Right lobe of liver (tissue), 6 donors: ENCODE measurements around the gene CD1E. TPM values are rescaled to one million over a fixed set of nuclear protein-coding genes. Genes with fewer than 3 reads are reported as not detected.

Source experiments
- ATAC-seq, 4 donors: fragments of 200-7000 bp; cut with Tn5 transposase; one replicate each; pipeline ENCODE4 v1.9.1; 2020; ENCODE audit warnings: mild to moderate bottlenecking in 4 of 4, moderate library complexity in 4 of 4
- DNase-seq, 3 donors: peaks; one replicate each; pipeline ENCODE4 v3.0.0-alpha.2; 2020
- H3K27ac ChIP-seq, 3 donors: fragments of 200-600 bp; one replicate each; pipeline ENCODE4 v1.8.0; 2022
- H3K27me3 ChIP-seq, 2 donors: fragments of 200-600 bp; one replicate each; pipeline ENCODE4 v1.8.0; 2022
- H3K36me3 ChIP-seq, 4 donors: fragments of 200-600 bp; sonication (generic) in 1 of 4; one replicate each; pipeline versions ENCODE4 v1.5.1 to v1.8.0; 2017 to 2022; ENCODE audit warnings: control low read depth in 1 of 4
- H3K4me1 ChIP-seq, 4 donors: fragments of 200-600 bp; sonication (generic) in 1 of 4; one replicate each; pipeline versions ENCODE4 v1.5.1 to v1.8.0; 2017 to 2022; ENCODE audit warnings: control low read depth in 1 of 4
- H3K4me3 ChIP-seq, 3 donors: fragments of 200-600 bp; one replicate each; pipeline ENCODE4 v1.8.0; 2022
- H3K9me3 ChIP-seq, 4 donors: fragments of 200-600 bp; sonication (generic) in 1 of 4; one replicate each; pipeline versions ENCODE4 v1.5.1 to v1.8.0; 2017 to 2022; ENCODE audit warnings: control low read depth in 1 of 4
- CTCF ChIP-seq, 4 donors: fragments of 200-600 bp in 3 of 4; fragments of 450-650 bp in 1 of 4; IDR thresholded peaks; one replicate each; pipeline versions ENCODE4 v1.5.1 to v1.8.0; 2016 to 2022; ENCODE audit warnings: antibody characterized with exemption in 4 of 4, mild to moderate bottlenecking in 2 of 4
- POLR2A ChIP-seq: fragments of 450-650 bp; IDR thresholded peaks from one replicate; pipeline ENCODE4 v1.6.1; 2017; ENCODE audit warnings: antibody characterized with exemption, mild to moderate bottlenecking
- WGBS: methylation state at CpG from one replicate; pipeline ENCODE4 v1.1.6; 2018; ENCODE audit warnings: low coverage, low lambda C conversion rate; ENCODE audit not compliant: insufficient coverage; ENCODE audit errors: missing lambda C conversion rate; 5-methylcytosine and 5-hydroxymethylcytosine counted together
- intact Hi-C, 2 donors: fragments of 100-400 bp; cut with DNase I; formaldehyde crosslinking; loops; one replicate each; pipeline versions ENCODE4 v1.11.2 to v1.14.1; 2022
- total RNA-seq, 6 experiments: library from RNA; depleted of rRNA in 2 of 6; stranded (reverse); fragments of >200 nt in 2 of 6; fragmentation: NEBNext Ultra II Directional in 3 of 6; extraction: Animal tissue kit (Norgen Biotek cat#: 25700) in 3 of 6; gene quantifications; one replicate each; pipeline versions ENCODE4 v1.1.0 to v1.2.4, GENCODE V29; 2016 to 2023
- donor health status: DM: no; HTN: yes; CAD: no.
- donor health status: DM: no; HTN: no; CAD: no.
- donor health status: DM: no; HTN: no; CAD: no.
- donor health status: DM: no; HTN: yes; CAD: no.
- donor health status: DM: no; HTN: yes; CAD: no.

Gene CD1E
- total RNA-seq, 6 experiments from 2014 or later: 0.58 TPM; not detected in 5

GRCh38 chr1:158324395-158324794 is 29.3 kb upstream of the CD1E start:
- WGBS: 37% methylated on average over 4 of the region's 4 CpGs
- no peak for DNase-seq
- no peaks in the 10 kb centered on the region for H3K27me3 ChIP-seq
- no peaks in the 10 kb centered on the region for H3K9me3 ChIP-seq
- intact Hi-C loops: no loop called here
- no peak for ATAC-seq
- no peaks in the 10 kb centered on the region for H3K4me1 ChIP-seq
- no peak overlapping the region for H3K27ac ChIP-seq
- no peak for TF ChIP-seq POLR2A
- H3K4me3 ChIP-seq: no peak overlapping the region
- H3K36me3 ChIP-seq: no peaks in the 10 kb centered on the region

- ATAC-seq (no peak), DNase-seq (no peak)
- H3K27me3 ChIP-seq: no peaks in the 10 kb centered on the region
- no peaks in the 10 kb centered on the region for H3K4me1 ChIP-seq
- H3K27ac ChIP-seq: no peak overlapping the region
- no peaks in the 10 kb centered on the region for H3K9me3 ChIP-seq
- intact Hi-C loops: no loop called here
- H3K4me3 ChIP-seq: no peak overlapping the region
- TF ChIP-seq CTCF (IDR thresholded peaks at IDR 0.05) (no peak), POLR2A (no peak)
- no peaks in the 10 kb centered on the region for H3K36me3 ChIP-seq
Measured at GRCh38 chr1:158327481-158327880, 26.2 kb upstream of the CD1E start.

DNA sequence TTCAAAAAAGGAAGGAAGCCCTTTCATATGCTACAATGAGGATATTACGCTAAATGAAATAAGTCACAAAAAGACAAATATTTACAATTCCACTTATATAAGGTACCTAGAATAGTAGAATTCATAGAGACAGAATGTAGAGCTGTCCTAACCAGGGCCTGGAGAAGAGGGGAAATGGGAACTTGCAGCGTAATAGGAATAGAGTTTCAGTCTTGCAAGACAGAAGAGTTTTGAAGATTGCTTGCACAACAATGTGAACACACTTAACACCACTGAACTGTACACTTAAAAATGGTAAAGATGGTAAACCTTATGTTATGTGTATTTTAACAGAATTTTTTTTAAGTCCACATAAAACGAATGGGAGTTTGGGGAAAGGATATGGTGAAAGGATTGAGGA is 25.3 kb upstream of the CD1E start:
- 61% methylated on average over 3 of the region's 3 CpGs for WGBS
- TF ChIP-seq POLR2A (no peak), CTCF (IDR thresholded peaks at IDR 0.05) (no peak)
- Histone ChIP-seq H3K4me3 (no peak overlapping the region), H3K27ac (no peak overlapping the region), H3K27me3 (no peaks in the 10 kb centered on the region), H3K4me1 (no peaks in the 10 kb centered on the region), H3K9me3 (no peaks in the 10 kb centered on the region), H3K36me3 (no peaks in the 10 kb centered on the region)
- no peak for ATAC-seq
- DNase-seq: no peak
- intact Hi-C loops: no loop called here

DNA sequence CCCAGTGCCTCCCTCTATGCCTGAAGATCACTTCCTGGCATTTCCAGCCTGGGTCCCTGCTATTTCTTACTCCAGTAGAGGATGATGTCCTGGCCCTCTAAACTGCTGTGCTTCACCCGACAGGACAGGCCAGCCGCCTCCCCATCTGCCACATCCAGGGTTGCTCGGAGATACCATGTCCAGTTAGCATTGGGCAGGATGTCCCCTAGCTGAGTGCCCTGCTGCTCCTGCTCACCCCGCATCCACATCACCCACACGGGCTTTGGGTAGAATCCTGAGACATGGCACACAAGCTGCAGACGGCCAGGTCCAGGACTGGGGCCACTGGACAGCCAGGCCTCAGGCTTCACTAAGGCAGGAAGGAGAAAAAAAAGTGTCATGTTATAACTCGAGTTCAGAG is 24.4 kb upstream of the CD1E start:
- ATAC-seq (no peak), DNase-seq (no peak)
- Histone ChIP-seq H3K4me1 (no peaks in the 10 kb centered on the region), H3K36me3 (no peaks in the 10 kb centered on the region), H3K27ac (no peak overlapping the region), H3K27me3 (no peaks in the 10 kb centered on the region), H3K9me3 (no peaks in the 10 kb centered on the region), H3K4me3 (no peak overlapping the region)
- no peak for TF ChIP-seq CTCF (IDR thresholded peaks at IDR 0.05)
- no peak for TF ChIP-seq POLR2A
- 50% methylated on average over 7 of the region's 7 CpGs for WGBS
- intact Hi-C loops: no loop called here

- Histone ChIP-seq H3K27ac (no peak overlapping the region), H3K36me3 (no peaks in the 10 kb centered on the region), H3K4me3 (no peak overlapping the region), H3K9me3 (no peaks in the 10 kb centered on the region), H3K4me1 (no peaks in the 10 kb centered on the region), H3K27me3 (no peaks in the 10 kb centered on the region)
- intact Hi-C loops: no loop called here
- DNase-seq: no peak
- no peak for ATAC-seq
- WGBS: 39% methylated on average over 3 of the region's 3 CpGs
- TF ChIP-seq CTCF (IDR thresholded peaks at IDR 0.05) (peak; percentile 4 to 23 (median 16)), POLR2A (no peak)
Measured at GRCh38 chr1:158329733-158330132, 24.0 kb upstream of the CD1E start.
